HG03565 (cell line): ENCODE measurements around the gene APBA2.
"Not testable (repeated sequence)": the region's sequence is repeated elsewhere in the genome, so short reads cannot be mapped to it uniquely, and the experiment has no call there.

Experiments used
- ATAC-seq: cut with Tn5 transposase; IDR thresholded peaks from one replicate; pipeline ENCODE4 v1.9.1; 2021; ENCODE audit warnings: mild to moderate bottlenecking, moderate library complexity; ENCODE audit not compliant: unreplicated experiment

APBA2 gene

GRCh38 chr15:28885630-28886430 lies at the start of gene APBA2:
Gene APBA2, plus strand, starts transcription at chr15:28885974. Its CDS starts 167,911 bp downstream, at chr15:29053885.
- no peak for ATAC-seq

DNA sequence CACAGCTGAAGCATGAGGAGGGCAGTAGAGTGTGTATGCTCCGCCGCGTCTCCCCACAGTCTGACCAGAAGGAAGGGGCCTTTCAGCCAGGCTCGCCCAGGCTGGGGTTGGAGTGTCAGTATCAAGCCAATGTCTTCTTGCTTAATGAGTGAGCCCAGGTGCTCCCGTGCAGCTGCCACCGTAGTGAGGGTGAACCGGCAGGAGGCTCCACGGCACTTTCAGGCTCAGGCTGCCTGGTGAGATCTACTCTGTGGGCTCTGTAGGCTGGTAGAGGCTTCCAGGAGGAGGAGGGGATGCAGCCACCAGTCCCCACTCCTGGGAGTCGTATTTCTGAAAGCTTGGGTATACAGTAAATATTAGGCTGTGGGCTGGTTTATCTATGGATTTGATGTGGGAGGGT lies 45.5 kb upstream of the APBA2 start:
- ATAC-seq: not testable (repeated sequence)

DNA sequence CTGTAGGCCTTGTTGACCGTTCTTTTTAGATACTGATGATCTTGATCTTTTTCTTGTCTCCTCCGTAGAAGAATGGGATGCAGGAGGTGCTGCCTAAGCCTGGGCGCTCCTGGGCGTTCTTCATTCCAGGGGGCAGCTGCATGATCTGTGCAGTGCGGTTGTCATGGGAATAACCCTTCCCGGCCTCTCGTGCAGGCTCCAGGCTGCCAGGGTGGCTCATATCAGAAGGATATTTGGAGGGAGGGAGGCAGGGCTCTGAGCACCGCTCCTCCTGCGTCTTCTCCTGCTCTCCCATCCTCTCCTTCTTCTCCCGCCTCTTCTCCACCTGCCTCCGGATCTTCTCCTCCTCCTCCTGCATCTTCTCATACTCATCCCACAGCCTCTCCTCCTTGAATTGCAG lies 43.6 kb upstream of the APBA2 start:
- ATAC-seq: not testable (repeated sequence)

GRCh38 chr15:28843520-28843919 lies 42.3 kb upstream of the APBA2 start:
- not testable (repeated sequence) for ATAC-seq

DNA sequence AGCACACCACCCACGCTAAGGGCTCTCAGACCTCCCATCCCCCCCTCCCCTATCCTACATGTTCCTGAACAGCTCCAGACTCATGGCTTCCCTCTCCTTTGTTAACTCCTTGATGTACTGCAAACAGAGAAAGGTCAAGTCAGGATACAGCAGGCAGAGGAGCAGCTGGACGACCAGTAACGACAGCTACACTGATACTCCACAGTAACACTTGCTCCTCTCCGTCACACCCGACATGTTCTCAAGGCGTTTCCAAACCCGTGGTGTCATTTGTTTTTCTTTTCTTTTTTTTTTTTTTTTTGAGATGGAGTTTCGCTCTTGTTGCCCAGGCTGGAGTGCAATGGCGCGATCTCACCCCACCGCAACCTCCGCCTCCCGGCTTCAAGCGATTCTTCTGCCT lies 41.6 kb upstream of the APBA2 start:
- not testable (repeated sequence) for ATAC-seq

- peak; percentile 100 for ATAC-seq
These were observed 38.5 kb upstream of the APBA2 start for GRCh38 chr15:28847247-28847646.

- not testable (repeated sequence) for ATAC-seq
These were observed 37.8 kb upstream of the APBA2 start for GRCh38 chr15:28847959-28848358.

GRCh38 chr15:28848521-28848920 lies 37.3 kb upstream of the APBA2 start, which contains the start of gene GOLGA6L7:
Gene GOLGA6L7, minus strand, starts transcription at chr15:28848644. Its CDS starts 95 bp downstream, at chr15:28848549.
- not testable (repeated sequence) for ATAC-seq

GRCh38 chr15:28849271-28849670 lies 36.5 kb upstream of the APBA2 start:
- ATAC-seq: not testable (repeated sequence)

DNA sequence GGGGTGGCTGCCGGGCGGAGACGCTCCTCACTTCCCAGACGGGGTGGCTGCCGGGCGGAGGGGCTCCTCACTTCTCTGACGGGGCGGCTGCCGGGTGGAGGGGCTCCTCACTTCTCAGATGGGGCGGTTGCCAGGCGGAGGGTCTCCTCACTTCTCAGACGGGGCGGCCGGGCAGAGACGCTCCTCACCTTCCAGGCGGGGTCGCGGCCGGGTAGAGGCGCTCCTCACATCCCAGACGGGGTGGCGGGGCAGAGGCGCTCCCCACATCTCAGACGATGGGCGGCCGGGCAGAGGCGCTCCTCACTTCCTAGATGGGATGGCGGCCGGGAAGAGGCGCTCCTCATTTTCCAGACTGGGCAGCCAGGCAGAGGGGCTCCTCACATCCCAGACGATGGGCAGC lies 36.0 kb upstream of the APBA2 start:
- ATAC-seq: not testable (repeated sequence)

DNA sequence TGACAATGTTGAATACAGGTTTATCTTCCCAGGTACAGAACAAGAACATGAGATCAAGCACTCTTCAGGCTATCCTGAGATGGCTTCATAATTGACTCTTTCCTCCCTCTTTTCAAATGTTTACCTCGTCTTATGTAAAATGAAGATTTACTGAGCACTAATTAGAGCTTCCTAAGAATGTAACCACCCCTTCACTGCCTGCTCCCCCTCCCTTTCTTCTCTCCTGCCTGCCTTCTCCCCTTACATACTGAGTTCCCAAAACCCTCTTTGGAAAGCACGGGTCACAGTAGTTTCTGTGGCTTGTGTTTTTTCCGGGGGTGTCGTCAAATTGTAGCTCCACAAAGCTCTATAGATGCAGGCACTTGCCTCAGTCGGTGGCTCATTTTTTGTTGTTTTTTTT lies 32.1 kb upstream of the APBA2 start:
- ATAC-seq: not testable (repeated sequence)

DNA sequence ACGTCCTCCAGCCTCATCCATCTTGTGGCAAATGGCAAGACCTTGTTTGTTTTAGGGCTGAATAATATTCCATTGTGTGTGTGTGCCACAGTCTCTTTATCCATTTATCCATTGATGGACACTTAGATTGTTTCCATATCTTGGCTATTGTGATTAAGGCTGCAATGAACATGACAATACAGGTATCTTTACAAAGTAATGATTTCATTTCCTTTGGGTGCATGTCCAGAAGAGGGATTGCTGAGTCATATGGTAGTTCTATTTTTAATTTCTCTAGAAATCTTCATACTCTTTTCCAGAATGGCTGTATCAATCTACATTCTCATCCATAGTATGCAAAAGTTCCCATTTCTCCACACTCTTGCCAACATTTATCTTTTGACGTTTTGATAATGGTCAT lies 31.2 kb upstream of the APBA2 start:
- ATAC-seq: not testable (repeated sequence)

DNA sequence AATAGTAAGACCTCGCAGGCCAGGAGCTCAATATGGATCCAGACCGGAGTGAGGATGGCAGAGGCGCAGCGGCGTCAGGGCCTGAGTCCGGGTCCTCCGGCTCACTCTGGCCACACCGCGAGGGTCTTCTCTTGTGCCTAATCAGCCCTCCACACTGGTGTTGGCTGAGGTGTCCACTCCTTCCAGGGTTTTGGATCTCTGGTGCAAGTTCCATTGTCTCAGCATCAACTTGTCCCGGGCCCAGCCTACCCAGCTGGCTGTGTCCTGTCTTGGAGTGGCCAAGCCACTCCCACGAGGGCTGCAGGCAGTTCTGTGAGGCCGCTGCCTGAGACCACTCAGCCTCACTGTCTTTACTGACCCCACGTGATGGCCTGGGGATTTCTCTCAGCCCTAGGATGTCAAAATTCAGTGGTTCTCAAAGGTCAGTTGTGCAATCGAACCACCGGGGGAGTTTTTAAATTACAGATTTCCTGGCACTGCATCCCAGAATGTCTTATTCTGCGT lies 24.7 kb upstream of the APBA2 start:
- ATAC-seq: no peak

- not testable (repeated sequence) for ATAC-seq
These were observed 24.0 kb upstream of the APBA2 start for GRCh38 chr15:28861589-28862293.

GRCh38 chr15:28868744-28869345 lies 16.9 kb upstream of the APBA2 start:
- ATAC-seq: no peak

DNA sequence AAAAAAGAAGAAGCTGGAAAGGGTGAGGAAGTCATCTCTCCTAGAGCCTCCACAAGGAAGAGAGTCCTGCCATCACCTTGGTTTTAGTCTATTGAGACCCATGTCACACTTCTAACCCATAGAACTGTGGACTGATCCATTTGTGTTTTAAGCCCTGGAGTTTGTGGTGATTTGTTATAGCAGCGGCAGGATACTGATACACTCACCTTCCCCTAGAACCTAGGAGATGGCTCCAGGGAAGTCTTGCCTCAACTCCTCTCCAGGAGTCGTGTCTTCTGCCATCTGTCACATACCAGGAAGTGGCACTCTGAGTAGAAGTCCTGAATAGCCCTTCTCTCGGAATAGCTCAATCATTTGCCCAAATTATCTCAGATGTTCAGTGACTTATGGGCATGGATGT lies 14.6 kb upstream of the APBA2 start:
- no peak for ATAC-seq

DNA sequence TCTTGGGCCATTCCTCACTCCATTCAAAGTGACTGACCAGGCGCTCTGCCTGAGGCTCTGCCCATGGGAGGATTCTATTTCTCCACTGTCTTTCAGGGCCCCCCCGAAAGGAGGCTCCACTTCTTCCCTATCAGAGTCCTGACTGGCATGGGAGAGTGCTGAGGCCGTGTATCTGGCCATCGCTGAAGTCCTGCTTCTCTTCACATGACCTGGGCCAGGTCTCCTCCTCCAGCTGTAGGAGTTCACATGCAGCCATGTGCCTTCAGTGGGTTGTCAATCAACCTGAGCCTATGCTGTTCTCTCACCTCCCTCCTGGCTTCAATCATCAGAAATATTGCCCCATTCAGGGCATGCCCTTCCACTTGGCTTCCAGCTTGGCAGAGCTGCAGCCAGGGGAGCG lies 12.8 kb upstream of the APBA2 start:
- ATAC-seq: no peak

GRCh38 chr15:28873585-28874190 lies 12.1 kb upstream of the APBA2 start:
- ATAC-seq: no peak

DNA sequence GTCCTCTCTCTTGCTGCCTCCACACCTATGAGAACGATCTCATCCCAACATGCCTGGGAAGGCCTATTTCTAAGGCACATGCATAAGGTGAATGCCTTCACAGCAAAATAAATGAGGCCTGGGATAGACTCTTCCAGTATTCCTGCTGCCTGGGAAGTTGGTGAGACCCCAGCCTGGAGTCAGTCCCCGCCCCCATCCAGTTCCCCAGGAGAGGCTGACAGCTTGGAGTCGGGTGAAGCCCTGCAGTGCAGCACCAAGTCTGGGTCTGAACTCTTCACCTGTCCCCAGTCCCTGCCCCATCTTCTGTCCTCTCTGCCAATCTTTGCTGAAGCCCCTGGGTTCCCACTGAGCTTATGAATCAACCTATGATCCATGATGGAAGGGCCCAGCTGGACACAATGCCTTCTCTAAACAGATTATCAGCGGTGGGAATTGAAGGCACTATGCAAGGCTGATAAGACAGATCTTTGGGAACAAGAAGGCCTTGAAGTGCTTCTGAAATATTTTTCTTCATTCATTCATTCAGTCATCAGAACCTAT lies 10.2 kb upstream of the APBA2 start:
- ATAC-seq: no peak

- no peak for ATAC-seq
These were observed 9.5 kb upstream of the APBA2 start for GRCh38 chr15:28876131-28876844.
